IPS-18c (cell line): Measurements from ENCODE around the gene SPTBN1.

Source experiments
- H3K4me3 ChIP-seq: 2 replicates; pipeline ENCODE4 v1.7.0; 2013; ENCODE audit warnings: low read depth, mild to moderate bottlenecking, low read length, moderate library complexity; ENCODE audit not compliant: insufficient read depth
- H3K9me3 ChIP-seq: one replicate; pipeline ENCODE4 v1.6.1; 2013; ENCODE audit warnings: mild to moderate bottlenecking, low read length, moderate library complexity; ENCODE audit not compliant: control insufficient read depth, insufficient read depth

Gene SPTBN1

GRCh38 chr2:54667266-54667639, 211.1 kb downstream of the SPTBN1 start:
- no peak overlapping the region for H3K4me3 ChIP-seq
- no peaks in the 10 kb centered on the region for H3K9me3 ChIP-seq

- H3K4me3 ChIP-seq, result no peak overlapping the region
- no peaks in the 10 kb centered on the region for H3K9me3 ChIP-seq
These were observed 211.9 kb downstream of the SPTBN1 start for GRCh38 chr2:54667726-54668650.

- no peak overlapping the region for H3K4me3 ChIP-seq
- H3K9me3 ChIP-seq, result peaks cover 2% of the 10 kb centered on the region
These were observed 212.6 kb downstream of the SPTBN1 start for GRCh38 chr2:54668711-54669110.

- Histone ChIP-seq H3K4me3 (no peak overlapping the region), H3K9me3 (peaks cover 5% of the 10 kb centered on the region)
These were observed 213.8 kb downstream of the SPTBN1 start for GRCh38 chr2:54669677-54670484.

GRCh38 chr2:54670485-54671009, 214.4 kb downstream of the SPTBN1 start:
- H3K9me3 ChIP-seq, result peaks cover 5% of the 10 kb centered on the region
- H3K4me3 ChIP-seq, result no peak overlapping the region

GRCh38 chr2:54671010-54671409, 214.9 kb downstream of the SPTBN1 start:
- Histone ChIP-seq H3K9me3 (peaks cover 5% of the 10 kb centered on the region), H3K4me3 (no peak overlapping the region)

GRCh38 chr2:54671875-54672589, 215.9 kb downstream of the SPTBN1 start:
- no peak overlapping the region for H3K4me3 ChIP-seq
- peaks cover 5% of the 10 kb centered on the region for H3K9me3 ChIP-seq

GRCh38 chr2:54672590-54673456, 216.7 kb downstream of the SPTBN1 start:
- H3K9me3 ChIP-seq, result peaks cover 5% of the 10 kb centered on the region
- H3K4me3 ChIP-seq, result no peak overlapping the region

- Histone ChIP-seq H3K9me3 (peaks cover 5% of the 10 kb centered on the region), H3K4me3 (no peak overlapping the region)
These were observed 217.4 kb downstream of the SPTBN1 start for GRCh38 chr2:54673501-54673998.

GRCh38 chr2:54675281-54675680, 219.2 kb downstream of the SPTBN1 start:
- H3K9me3 ChIP-seq, result peaks cover 5% of the 10 kb centered on the region
- H3K4me3 ChIP-seq, result no peak overlapping the region

GRCh38 chr2:54675738-54676137, 219.6 kb downstream of the SPTBN1 start:
- Histone ChIP-seq H3K9me3 (peaks cover 5% of the 10 kb centered on the region), H3K4me3 (no peak overlapping the region)

- H3K4me3 ChIP-seq, result no peak overlapping the region
These were observed 220.5 kb downstream of the SPTBN1 start for GRCh38 chr2:54676656-54677055.

GRCh38 chr2:54677476-54678265, 221.5 kb downstream of the SPTBN1 start:
- H3K4me3 ChIP-seq, result no peak overlapping the region
- H3K9me3 ChIP-seq, result peaks cover 5% of the 10 kb centered on the region

More at GRCh38 chr2:54676656-54677055, 220.5 kb downstream of the SPTBN1 start:
- peaks cover 5% of the 10 kb centered on the region for H3K9me3 ChIP-seq

GRCh38 chr2:54678719-54679118, 222.6 kb downstream of the SPTBN1 start:
- H3K4me3 ChIP-seq, result no peak overlapping the region
- H3K9me3 ChIP-seq, result peaks cover 2% of the 10 kb centered on the region

- Histone ChIP-seq H3K9me3 (no peaks in the 10 kb centered on the region), H3K4me3 (no peak overlapping the region)
These were observed 224.4 kb downstream of the SPTBN1 start for GRCh38 chr2:54680397-54681041.
